Measurements from ENCODE around the gene VPS4A.

GRCh38 chr16:69270395-69270794 lies 40.8 kb upstream of the VPS4A start:
- TF ChIP-seq CTCF (IDR thresholded peaks at IDR 0.05; ENCODE audit: low read depth, low read length) (no peak), EZH2phosphoT487 (IDR thresholded peaks at IDR 0.05; ENCODE audit: low read depth) (no peak)

All from OCI-LY3 (cell line).